Measurements from ENCODE around the gene PIGX. TPM values are rescaled to one million over a fixed set of nuclear protein-coding genes. Genes with fewer than 3 reads are reported as not detected.

The PIGX gene
- total and polyA plus RNA-seq, 10 donors, result 4.5 to 29.2 (median 15.5) TPM

GRCh38 chr3:196700801-196701200 lies 11.4 kb upstream of the PIGX start:
- Histone ChIP-seq H3K27ac (no peak overlapping the region), H3K9me3 (no peaks in the 10 kb centered on the region), H3K4me1 (peaks cover 0 to 4% (median 0%) of the 10 kb centered on the region in 6 donors), H3K4me3 (no peak overlapping the region), H3K27me3 (replicated peaks in 1 of 7) (no peaks in the 10 kb centered on the region), H3K36me3 (no peaks in the 10 kb centered on the region)
- no peak for TF ChIP-seq CTCF (IDR thresholded peaks at IDR 0.05 in 8 of 11, conservative IDR thresholded peaks at IDR 0.05 in 3 of 11)
- DNase-seq, result no peak
- WGBS, 5 donors, result 48 to 90% (median 64%) methylated on average over 4 of the region's 4 CpGs
- intact Hi-C loops (cut with DNase I; ENCODE audit: low total_unique reads), result no loop called here

- WGBS, 5 donors, result 62 to 84% (median 75%) methylated on average over 5 of the region's 5 CpGs
- DNase-seq, result no peak
- Histone ChIP-seq H3K9me3 (no peaks in the 10 kb centered on the region), H3K4me1 (peaks cover 3 to 19% (median 7%) of the 10 kb centered on the region in 6 donors), H3K4me3 (no peak overlapping the region), H3K36me3 (peaks cover 0 to 7% (median 0%) of the 10 kb centered on the region in 6 donors), H3K27me3 (replicated peaks in 1 of 7) (no peaks in the 10 kb centered on the region), H3K27ac (no peak overlapping the region)
- TF ChIP-seq POLR2AphosphoS5 (IDR thresholded peaks at IDR 0.05) (no peak), POLR2A (IDR thresholded peaks at IDR 0.05) (no peak), CTCF (IDR thresholded peaks at IDR 0.05 in 8 of 11, conservative IDR thresholded peaks at IDR 0.05 in 3 of 11) (no peak)
- intact Hi-C loops (cut with DNase I; ENCODE audit: low total_unique reads), result no loop called here
Observed at GRCh38 chr3:196706327-196706726, 5.8 kb upstream of the PIGX start.

- WGBS, 5 donors, result 96 to 100% (median 99%) methylated on average over 4 of the region's 4 CpGs
- H3K4me3 ChIP-seq, result no peak overlapping the region
- no peaks in the 10 kb centered on the region for H3K9me3 ChIP-seq
- no peaks in the 10 kb centered on the region for H3K27me3 ChIP-seq (replicated peaks in 1 of 7)
- H3K4me1 ChIP-seq, result peaks cover 4 to 23% (median 11%) of the 10 kb centered on the region in 6 donors
- peaks cover 0 to 7% (median 0%) of the 10 kb centered on the region in 6 donors for H3K36me3 ChIP-seq
- TF ChIP-seq POLR2A (IDR thresholded peaks at IDR 0.05) (no peak), POLR2AphosphoS5 (IDR thresholded peaks at IDR 0.05) (no peak), CTCF (IDR thresholded peaks at IDR 0.05 in 8 of 11, conservative IDR thresholded peaks at IDR 0.05 in 3 of 11) (no peak)
- no peak overlapping the region for H3K27ac ChIP-seq
- DNase-seq, result no peak
- intact Hi-C loops (cut with DNase I; ENCODE audit: low total_unique reads), result no loop called here
Observed at GRCh38 chr3:196706731-196707130, 5.4 kb upstream of the PIGX start.

GRCh38 chr3:196707566-196707965 lies 4.6 kb upstream of the PIGX start:
- Histone ChIP-seq H3K36me3 (peaks cover 0 to 7% (median 0%) of the 10 kb centered on the region in 6 donors), H3K27me3 (replicated peaks in 1 of 7) (no peaks in the 10 kb centered on the region), H3K9me3 (no peaks in the 10 kb centered on the region), H3K4me3 (no peak overlapping the region), H3K4me1 (peaks cover 4 to 24% (median 12%) of the 10 kb centered on the region in 6 donors), H3K27ac (no peak overlapping the region)
- intact Hi-C loops (cut with DNase I; ENCODE audit: low total_unique reads), result no loop called here
- TF ChIP-seq POLR2AphosphoS5 (IDR thresholded peaks at IDR 0.05) (no peak), POLR2A (IDR thresholded peaks at IDR 0.05) (no peak), CTCF (IDR thresholded peaks at IDR 0.05 in 8 of 11, conservative IDR thresholded peaks at IDR 0.05 in 3 of 11) (no peak)
- no peak for DNase-seq
- 95 to 98% (median 96%) methylated on average over 8 of the region's 8 CpGs for WGBS, 5 donors

All from spleen (tissue), 11 donors.